Measurements from ENCODE around the gene RRAS.
A peak's percentile ranks its signal among the peaks of the same experiment; 100 is the strongest.
"Not testable (repeated sequence)": the region's sequence is repeated elsewhere in the genome, so short reads cannot be mapped to it uniquely, and the experiment has no call there.

Gene RRAS

GRCh38 chr19:49652551-49653465 lies 12.9 kb upstream of the RRAS start:
- DNase-seq: no peak

DNA sequence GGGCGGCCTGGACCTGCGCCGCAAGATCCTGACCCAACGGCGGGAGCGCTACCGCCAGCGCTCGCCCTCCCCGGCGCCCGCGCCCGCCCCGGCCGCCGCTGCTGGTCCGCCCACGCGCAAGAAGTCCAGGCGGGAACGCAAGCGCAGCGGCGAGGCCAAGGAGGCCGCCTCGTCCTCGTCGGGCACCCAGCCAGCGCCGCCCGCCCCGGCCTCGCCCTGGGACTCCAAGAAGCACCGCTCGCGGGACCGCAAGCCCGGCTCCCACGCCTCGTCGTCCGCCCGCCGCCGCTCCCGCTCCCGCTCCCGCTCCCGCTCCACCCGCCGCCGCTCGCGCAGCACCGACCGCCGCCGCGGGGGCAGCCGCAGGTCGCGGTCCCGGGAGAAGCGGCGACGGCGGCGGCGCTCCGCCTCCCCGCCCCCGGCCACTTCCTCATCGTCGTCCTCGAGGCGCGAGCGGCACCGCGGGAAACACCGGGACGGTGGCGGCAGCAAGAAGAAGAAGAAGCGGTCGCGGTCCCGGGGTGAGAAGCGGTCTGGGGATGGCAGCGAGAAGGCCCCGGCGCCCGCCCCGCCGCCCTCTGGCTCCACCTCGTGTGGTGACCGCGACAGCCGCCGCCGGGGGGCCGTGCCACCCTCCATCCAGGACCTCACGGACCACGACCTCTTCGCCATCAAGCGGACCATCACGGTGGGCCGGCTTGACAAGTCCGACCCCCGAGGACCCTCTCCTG lies 12.0 kb upstream of the RRAS start:
- no peak for DNase-seq

DNA sequence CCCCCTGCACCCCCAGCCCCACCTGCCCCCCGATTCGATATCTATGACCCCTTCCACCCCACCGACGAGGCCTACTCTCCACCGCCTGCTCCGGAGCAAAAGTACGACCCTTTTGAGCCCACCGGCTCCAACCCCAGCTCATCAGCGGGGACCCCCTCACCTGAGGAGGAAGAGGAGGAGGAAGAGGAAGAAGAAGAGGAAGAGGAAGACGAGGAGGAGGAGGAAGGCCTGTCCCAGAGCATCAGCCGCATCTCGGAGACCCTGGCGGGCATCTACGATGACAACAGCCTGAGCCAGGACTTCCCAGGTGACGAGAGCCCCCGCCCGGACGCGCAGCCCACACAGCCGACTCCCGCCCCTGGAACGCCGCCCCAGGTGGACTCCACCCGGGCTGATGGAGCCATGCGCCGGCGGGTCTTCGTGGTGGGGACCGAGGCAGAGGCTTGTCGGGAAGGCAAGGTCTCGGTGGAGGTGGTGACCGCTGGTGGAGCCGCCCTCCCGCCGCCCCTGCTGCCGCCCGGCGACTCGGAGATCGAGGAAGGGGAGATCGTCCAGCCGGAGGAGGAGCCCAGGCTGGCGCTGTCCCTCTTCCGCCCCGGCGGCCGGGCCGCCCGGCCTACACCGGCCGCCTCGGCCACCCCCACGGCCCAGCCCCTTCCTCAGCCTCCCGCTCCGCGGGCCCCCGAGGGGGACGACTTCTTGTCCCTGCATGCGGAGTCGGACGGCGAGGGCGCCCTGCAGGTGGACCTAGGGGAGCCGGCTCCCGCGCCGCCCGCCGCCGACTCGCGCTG lies 11.3 kb upstream of the RRAS start:
- no peak for DNase-seq

- DNase-seq: no peak
Measured at GRCh38 chr19:49646586-49646985, 6.6 kb upstream of the RRAS start.

DNA sequence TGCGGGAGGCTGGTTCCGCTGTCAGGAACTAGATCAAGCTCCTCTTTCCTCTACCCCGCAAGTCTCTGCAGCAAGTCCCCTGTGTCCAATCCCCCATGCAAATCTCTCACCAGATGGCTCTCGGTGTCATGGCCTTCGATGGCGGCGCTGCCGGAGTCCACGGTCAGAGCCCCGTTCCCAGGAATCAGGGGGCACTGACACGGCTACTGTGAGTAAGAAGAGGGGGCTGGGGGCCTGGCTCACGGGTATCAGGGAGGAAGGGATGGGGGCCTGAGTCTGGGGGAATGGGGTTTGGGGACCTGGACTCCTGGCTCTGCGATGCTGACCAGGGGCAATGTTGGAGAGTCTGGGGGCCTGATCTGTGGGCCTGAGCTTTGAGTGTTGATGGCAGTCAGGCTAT lies 6.1 kb upstream of the RRAS start:
- DNase-seq: no peak

- no peak for DNase-seq
Measured at GRCh38 chr19:49645592-49645991, 5.6 kb upstream of the RRAS start.

GRCh38 chr19:49643466-49643865 lies 3.5 kb upstream of the RRAS start:
- no peak for DNase-seq

DNA sequence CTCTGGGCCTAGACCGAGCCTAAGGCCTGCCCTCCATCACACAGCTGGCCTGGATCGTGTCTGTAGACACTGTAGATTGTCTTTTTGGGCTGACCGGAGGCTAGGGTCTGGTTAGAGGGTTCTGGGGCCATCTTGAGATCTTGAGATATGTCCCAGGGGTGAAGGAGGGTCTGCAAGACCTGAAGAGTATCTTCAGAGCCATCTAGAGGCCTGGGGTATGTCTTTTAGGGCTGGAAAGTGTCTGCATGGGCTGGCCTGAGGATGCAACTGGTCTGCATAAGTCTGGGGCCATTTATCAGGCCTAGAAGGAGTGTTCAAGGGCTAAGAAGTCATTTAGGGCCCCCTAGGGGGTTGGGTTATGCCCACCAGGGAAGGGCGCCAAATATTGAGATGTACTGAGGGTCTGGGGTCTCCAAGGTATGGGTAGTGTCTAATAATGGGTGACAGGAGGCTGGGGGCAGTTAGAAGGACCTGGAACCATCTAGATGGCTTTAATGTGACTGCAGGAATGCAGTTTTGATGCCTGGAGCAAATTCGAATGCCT lies 2.6 kb upstream of the RRAS start:
- no peak for DNase-seq

GRCh38 chr19:49641688-49642491 lies 1.9 kb upstream of the RRAS start, which contains the start of gene SCAF1:
TSS of gene SCAF1 (plus strand) at chr19:49642209. CDS start at chr19:49645027, 2,818 bp downstream.
- DNase-seq: peak; percentile 98

- no peak for DNase-seq
Measured at GRCh38 chr19:49639401-49640112, 386 bp downstream of the RRAS start.

GRCh38 chr19:49637821-49638738 lies 1.9 kb downstream of the RRAS start:
- DNase-seq: no peak

DNA sequence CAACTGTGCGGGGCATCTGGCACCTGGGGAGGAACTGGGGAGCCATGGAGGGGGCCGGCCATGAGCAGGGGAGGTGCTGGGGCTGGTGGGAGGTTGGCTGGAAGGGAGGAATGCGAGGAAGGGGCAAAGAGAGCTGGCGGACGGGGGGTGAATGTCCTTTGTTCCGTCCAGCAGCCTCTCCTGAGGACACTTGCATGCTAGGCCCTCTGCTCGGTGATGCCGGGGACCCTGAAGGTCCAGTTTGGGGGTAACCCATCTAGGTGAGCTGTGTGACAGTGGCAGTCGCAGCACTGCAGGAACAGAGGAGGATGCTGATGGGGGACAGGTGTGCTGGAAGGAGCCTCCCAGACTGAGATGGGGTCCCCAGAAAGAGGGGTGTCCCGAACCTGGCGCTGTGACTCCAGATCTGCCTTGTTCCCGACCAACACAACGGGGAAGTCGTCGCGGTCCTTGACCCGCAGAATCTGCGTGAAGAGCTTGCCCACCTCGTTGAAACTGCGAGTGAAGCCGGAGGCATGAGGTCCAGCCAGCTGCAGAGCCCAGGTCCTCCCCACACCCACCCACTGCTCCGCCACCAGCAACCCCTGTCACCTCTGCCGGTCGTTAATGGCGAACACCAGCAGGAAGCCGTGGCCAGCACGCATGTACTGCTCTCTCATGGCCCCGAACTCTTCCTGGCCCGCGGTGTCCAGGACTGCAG lies 3.6 kb downstream of the RRAS start:
- DNase-seq: no peak

GRCh38 chr19:49635530-49636232 lies 4.3 kb downstream of the RRAS start:
- DNase-seq: no peak

- not testable (repeated sequence) for DNase-seq
Measured at GRCh38 chr19:49633273-49633672, 6.7 kb downstream of the RRAS start.

DNA sequence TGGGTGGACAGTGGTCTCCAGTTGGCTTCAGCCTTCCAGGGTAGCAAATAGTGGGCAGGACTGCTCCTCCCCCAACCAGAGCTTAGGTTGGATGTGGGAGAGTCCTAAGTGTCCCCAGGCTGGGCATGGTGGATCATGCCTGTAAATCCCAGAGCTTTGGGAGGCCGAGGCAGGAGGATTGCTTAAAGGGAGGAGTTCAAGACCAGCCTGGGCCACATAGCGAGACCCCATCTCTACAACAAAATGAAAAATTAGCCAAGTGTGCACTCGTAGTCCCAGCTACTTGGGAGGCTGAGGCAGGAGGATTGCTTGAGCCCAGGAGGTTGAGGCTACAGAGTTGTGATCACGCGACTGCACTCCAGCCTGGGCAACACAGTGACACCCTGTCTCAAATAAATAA lies 7.4 kb downstream of the RRAS start:
- no peak for DNase-seq

DNA sequence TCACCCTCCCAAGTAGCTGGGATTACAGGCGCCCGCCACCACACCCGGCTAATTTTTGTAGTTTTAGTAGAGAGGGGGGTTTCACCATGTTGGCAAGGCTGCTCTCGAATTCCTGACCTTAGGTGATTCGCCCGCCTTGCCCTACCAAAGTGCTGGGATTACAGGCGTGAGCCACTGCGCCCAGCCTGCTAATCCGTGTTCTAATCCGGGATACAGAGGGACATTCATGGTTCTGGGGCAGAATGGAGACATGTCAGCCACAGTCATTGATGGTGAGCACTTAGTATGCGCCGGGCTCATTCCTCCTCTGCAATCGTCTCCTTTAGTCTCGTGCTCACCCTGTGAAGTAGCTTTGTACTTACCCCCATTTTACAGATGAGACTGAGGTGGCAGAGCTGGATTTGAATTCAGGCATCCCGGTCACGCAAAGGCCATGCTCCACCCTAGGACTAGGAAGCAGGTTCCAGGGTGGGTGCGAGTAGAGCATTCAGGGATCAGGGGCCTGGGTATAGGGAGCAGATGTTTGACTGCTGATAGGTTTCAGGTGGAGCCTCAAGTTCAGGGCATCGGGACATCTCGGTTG lies 8.2 kb downstream of the RRAS start:
- DNase-seq: no peak

DNA sequence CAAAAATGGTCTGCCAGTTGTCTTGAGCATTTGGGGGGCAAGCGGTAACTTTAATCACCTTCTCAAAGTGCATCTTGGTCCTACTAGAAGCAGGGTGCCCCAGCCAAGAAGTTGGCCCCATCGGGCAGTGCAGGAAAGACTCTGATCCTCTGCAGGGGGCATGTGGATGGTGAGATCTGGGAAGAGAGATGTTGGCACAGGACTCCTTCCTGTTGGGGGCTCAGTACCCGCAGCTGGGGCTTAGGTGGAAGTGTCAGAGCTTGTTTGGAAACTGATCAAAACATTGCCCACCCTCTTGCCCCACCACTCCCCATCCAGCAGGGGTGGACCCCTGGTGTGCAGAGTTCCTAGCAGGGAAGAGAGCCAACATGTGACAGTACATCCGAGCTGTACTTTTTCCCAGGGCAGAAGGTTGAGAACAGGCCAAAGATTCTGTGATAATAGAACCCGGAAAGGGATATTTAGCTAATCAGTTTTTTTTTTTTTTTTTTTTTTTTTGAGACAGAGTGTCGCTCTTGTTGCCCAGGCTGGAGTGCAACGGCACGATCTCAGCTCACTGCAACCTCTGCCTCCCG lies 8.8 kb downstream of the RRAS start:
- DNase-seq: no peak

DNA sequence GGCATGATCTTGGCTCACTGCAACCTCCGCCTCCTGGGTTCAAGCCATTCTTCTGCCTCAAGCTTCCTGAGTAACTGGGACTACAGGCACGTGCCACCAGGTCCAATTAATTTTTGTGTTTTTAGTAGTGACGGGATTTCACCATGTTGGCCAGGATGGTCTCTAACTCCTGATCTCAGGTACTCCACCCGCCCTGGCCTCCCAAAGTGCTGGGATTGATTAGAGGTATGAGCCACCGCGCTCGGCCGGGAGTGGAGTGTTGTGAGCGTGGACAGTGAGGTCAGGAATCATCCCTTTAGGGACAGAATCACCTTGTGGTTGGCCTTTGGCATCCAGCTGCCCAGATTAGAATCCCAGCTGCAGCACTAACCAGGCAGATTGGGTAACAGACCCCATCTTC lies 10.3 kb downstream of the RRAS start:
- DNase-seq: no peak
